CD4-positive, alpha-beta T cell treated with Interleukin-6 for 4 hours (primary cell): Measurements from ENCODE around the gene TUBB1.
"Not testable (repeated sequence)": the region's sequence is repeated elsewhere in the genome, so short reads cannot be mapped to it uniquely, and the experiment has no call there.

Experiments
- DNase-seq: peaks from one replicate; pipeline ENCODE4 v3.0.0-alpha.2; 2020; ENCODE audit warnings: mixed read lengths

TUBB1 gene

GRCh38 chr20:59019217-59019616 lies at the start of gene TUBB1:
Gene TUBB1, plus strand, starts transcription at chr20:59019429. Its CDS starts 94 bp downstream, at chr20:59019523.
- DNase-seq: no peak

- DNase-seq: no peak
These were observed 49.8 kb upstream of the TUBB1 start for GRCh38 chr20:58969439-58969838.

GRCh38 chr20:58970146-58970545 lies 49.1 kb upstream of the TUBB1 start:
- no peak for DNase-seq

DNA sequence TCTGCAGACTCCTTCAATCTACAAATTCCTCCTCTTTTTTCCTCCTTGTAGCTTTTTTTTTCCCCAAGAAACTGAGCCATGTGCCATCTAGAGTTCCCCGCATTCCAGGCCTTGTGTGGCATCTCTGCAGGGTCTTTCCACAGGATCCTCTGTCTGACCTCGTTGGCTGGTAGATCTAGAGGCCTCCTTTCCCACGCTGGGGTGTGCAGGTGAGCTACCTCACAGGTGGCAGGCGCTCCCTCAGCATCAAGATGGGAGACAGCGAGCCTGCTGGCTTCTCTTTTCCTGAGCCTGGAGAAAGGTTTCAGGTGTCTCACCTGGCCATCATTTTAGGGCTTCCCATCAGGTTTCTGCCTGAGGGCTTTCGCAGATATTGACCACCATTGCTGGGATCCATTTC lies 47.8 kb upstream of the TUBB1 start:
- no peak for DNase-seq

DNA sequence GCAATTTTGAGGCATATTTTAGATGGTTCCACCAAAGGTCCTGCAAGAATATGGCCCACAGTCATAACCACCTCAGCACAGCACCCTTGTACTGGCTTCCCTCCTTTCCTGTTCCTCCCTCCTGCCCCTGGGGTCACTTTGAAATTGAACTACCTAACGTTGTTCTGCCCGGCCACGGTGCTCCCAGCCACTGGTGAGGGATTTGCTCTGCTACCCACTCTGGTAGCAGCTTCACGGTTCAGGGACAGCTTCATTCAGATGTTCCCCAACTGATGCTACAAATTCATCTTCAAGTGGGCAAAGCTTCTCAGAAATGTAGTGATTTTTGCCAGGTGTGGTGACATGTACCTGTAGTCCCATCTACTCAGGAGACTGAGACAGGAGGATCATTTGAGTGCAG lies 46.0 kb upstream of the TUBB1 start:
- DNase-seq: no peak

DNA sequence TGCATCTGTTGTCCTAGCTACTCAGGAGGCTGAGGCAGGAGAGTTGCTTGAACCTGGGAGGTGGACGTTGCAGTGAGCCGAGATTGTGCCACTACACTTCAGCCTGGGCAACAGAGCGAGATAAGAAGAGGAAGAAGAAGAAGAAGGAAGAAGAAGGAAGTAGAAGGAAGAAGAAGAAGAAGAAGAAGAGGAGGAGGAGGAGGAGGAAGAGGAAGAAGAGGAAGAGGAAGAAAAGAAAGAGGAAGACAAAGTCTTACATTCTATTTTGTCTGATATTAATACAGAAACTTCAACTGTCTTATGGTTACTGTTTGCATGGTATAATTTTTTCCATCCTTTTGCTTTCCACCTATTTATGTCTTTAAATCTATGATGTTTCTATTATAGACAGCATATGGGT lies 45.4 kb upstream of the TUBB1 start:
- no peak for DNase-seq

DNA sequence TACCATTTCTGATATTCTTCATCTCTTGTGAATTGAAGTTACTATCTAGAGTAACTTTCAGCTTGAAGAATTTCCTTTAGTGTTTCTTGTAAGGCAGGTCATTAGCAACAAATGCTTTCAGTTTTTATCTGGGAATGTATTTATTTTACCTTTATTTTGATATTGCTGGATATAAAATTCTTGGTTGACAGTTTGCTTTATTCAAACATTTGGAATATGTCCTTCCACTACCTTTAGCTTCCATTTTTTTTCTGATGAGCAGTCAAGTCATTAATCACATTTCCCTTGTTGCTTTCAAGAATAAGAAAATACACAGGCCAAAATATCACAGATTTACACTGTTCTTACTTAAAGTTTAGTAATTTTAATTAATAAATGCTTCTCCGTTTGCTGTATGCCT lies 43.9 kb upstream of the TUBB1 start:
- no peak for DNase-seq

DNA sequence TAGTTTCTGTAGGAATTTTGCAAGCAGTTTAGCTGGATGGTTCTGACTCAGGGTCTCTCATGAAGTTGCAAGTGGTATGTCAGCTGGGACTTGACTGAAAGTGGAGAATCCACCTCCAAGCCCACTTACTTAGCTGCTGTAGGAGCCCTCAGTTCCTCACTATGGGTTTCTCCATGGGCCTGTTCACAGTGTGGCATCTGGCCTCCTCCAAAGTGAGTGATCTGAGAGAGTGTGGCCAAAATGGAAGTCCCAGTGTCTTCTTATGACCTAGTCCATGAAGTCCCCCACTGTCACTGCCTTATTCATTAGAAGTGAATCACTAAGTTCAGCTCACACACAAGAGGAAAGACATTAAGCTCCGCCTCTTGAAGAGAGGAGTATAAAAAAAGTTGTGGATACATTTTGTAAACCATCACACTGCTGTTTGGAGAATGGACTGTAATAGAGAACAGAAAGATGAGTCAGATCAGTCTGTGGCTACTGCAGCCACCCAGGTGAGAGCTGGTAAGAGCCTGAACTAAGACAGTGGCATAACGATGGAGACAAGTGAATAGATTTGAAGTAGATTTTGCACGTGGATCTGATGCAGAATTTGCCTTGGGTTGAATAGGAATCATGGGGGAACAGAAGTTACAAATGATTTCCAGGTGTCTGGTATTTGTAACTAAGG lies 43.0 kb upstream of the TUBB1 start:
- DNase-seq: no peak

- DNase-seq: no peak
These were observed 40.7 kb upstream of the TUBB1 start for GRCh38 chr20:58978351-58979190.

GRCh38 chr20:58980711-58981627 lies 38.3 kb upstream of the TUBB1 start, which contains the start of gene NELFCD:
Gene NELFCD, plus strand, starts transcription at chr20:58981256. Its CDS starts 54 bp downstream, at chr20:58981310.
- peak; percentile 91 for DNase-seq

DNA sequence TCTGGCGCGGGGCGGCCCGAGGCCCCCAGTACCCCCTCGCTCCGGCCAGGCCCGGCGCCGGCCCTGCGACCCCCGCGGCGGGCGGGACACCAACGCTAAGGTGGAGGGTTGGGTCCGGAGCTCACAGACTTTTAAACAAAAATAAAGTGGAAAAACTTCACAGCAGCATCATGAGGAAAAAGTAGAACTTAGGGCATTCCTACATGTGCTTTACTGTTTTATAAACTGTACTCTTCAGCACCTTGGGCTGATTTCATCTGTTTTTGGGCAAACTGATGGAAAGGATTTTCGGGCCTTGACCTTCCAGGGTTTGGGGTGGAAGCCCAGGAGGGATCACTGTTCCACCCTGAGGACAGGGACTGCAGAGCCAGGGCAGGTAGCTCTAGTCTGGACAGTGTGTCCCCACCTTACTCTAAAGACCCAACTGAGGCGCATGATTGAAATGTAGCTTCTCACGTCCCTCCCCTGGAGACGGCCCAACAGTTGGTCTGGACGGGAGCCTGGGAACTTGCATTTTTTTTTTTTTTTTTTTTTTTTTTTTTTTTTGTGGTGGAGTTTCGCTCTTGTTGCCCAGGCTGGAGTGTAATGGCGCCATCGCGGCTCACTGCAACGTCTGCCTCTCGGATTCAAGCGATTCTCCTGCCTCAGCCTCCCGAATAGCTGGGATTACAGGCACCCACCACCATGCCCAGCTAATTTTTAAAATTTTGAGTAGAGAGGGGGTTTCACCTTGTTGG lies 37.4 kb upstream of the TUBB1 start:
- no peak for DNase-seq

GRCh38 chr20:58982406-58983114 lies 36.7 kb upstream of the TUBB1 start:
- no peak for DNase-seq

DNA sequence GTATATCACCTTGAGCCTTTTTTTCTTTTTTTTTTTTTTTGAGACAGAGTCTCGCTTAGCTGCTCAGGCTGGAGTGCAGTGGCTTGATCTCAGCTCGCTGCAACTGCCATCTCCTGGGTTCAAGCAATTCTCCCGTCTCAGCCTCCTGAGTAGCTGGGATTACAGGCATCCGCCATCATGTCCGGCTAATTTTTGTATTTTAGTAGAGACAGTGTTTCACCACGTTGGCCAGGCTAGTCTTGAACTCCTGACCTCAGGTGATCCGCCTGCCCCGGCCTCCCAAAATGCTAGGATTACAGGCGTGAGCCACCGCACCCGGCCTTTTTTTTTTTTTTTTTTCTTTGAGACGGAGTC lies 36.1 kb upstream of the TUBB1 start:
- DNase-seq: not testable (repeated sequence)

GRCh38 chr20:58984691-58985090 lies 34.5 kb upstream of the TUBB1 start:
- no peak for DNase-seq

- DNase-seq: no peak
These were observed 33.6 kb upstream of the TUBB1 start for GRCh38 chr20:58985656-58986055.

- no peak for DNase-seq
These were observed 32.8 kb upstream of the TUBB1 start for GRCh38 chr20:58986286-58986967.

DNA sequence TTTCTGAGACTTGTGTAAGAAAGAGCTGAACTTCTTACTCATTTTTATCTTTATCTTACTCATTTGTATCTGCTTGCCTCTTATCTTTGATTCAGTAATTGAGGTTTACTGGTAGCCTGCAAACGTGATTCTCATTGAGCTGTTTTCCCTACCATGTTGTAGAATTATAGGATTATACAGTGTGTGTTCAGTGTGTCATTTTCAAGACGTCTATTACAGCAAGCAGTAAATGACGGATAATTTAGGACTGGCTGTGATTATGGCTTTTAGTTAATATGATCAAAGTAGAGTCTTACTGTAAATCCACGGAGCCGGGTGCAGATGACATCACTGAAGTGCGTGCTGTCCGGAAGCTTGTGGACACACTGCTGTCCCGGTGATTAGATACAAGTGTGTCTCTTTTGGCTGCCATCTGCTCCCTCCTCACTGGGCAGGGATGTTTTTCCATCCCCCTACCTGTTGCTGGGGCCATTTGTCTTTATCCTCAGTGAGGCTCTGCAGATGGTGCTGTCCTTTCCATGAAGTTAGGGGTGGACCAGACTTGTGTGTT lies 32.2 kb upstream of the TUBB1 start:
- no peak for DNase-seq

DNA sequence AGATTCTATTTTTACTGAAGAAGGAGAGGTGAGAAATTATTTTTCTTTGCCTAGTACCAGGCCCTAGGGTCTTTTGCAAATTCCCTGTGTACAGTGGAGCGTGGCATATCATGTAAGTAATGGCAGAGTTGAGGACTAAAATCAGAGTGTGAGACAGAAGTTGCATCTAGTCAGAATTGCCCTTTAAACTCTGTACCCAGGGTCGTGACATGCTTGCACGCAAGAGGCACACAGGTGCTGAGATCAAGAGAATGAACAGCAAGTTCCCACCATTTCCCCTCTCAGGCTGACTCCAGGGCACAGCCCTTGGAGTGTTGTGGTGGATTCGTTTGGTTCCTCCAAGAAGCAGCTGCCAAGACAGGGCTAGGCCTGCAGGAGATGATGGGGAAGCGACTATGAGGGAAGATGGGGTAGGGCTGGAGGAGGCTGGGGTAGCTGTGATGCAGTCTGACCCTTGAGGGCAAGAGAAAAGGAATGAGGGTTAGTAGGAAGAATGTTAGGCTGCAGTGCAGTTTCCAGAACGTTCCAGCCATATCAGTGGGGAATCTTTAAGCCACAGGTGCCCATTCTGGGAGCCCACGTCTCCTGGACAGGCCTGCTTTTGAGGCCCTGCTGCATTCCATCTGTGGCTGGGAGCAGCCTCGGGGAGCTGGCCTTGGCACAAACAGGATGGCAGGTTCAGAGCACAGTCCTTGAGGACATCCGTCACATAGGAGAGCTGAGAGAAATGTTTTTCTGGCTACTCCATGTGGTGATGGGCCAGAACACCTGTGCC lies 31.3 kb upstream of the TUBB1 start:
- no peak for DNase-seq

GRCh38 chr20:58988565-58988882 lies 30.7 kb upstream of the TUBB1 start:
- DNase-seq: no peak

DNA sequence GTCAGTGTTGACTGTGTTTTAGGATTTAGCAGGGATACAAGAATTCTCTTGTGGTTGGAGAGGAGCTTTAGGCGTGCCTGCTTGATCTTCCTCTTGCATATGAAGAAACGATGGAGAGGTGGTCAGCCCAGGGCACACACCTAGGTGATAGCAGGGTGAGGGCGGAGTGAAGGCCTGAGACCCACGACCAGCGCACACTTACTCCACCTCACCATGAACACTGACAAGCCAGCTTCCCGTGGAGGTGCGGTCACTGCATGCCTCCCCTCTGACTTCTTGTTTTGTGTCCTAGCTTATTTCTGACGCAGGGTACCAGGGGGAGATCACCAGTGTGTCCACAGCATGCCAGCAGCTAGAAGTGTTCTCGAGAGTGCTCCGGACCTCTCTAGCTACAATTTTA lies 30.0 kb upstream of the TUBB1 start:
- no peak for DNase-seq
